Upper lobe of left lung (tissue), 4 donors: Measurements from ENCODE around the gene SOWAHA.

Experiments used
- CTCF ChIP-seq, 6 experiments: fragments of 450-650 bp in 4 of 6; fragments of 200-600 bp in 2 of 6; sonication (generic) in 2 of 6; IDR thresholded peaks; one replicate each; pipeline ENCODE4 v1.5.1; 2016 to 2019; ENCODE audit warnings: antibody characterized with exemption in 6 of 6
- EP300 ChIP-seq, 4 donors: sonication (generic); formaldehyde crosslinking; IDR thresholded peaks; one replicate each; pipeline ENCODE4 v1.5.1; 2017; ENCODE audit warnings: antibody characterized with exemption in 4 of 4, control low read depth in 2 of 4
- POLR2AphosphoS5 ChIP-seq, 2 donors: sonication (generic); formaldehyde crosslinking; IDR thresholded peaks; one replicate each; pipeline ENCODE4 v1.5.1; 2017; ENCODE audit warnings: antibody characterized with exemption in 2 of 2

GRCh38 chr5:132836852-132837251 is 23.8 kb downstream of the SOWAHA start:
- TF ChIP-seq POLR2AphosphoS5 (IDR thresholded peaks at IDR 0.05) = no peak
- no peak for TF ChIP-seq EP300 (IDR thresholded peaks at IDR 0.05)
- no peak for TF ChIP-seq CTCF (IDR thresholded peaks at IDR 0.05)
